Endothelial cell of umbilical vein (primary cell): Measurements from ENCODE around the gene GYS1. TPM values are rescaled to one million over a fixed set of nuclear protein-coding genes. Genes with fewer than 3 reads are reported as not detected.

Source experiments
- BruUV-seq: library from RNA; stranded (reverse); fragments of 400-500 nt; replicated peaks from 2 replicates; lab custom pipeline; 2021; lab: Mats Ljungman, UMichigan
- CTCF ChIA-PET: fragments of 300-600, 350-600 bp; sonication (Branson Sonifier 250); formaldehyde crosslinking; loops from one replicate; lab custom pipeline; 2021; ENCODE audit warnings: antibody characterized with exemption, inconsistent platforms; lab: Charles Lee
- POLR2A ChIA-PET: fragments of 300-600, 350-600 bp; sonication (Branson Sonifier 250); formaldehyde crosslinking; loops from one replicate; lab custom pipeline; 2021; ENCODE audit warnings: antibody characterized with exemption, inconsistent platforms; lab: Charles Lee
- DNase-seq: peaks from one replicate; pipeline ENCODE4 v3.0.0-alpha.2; 2011; ENCODE audit warnings: low read depth, low spot score
- FAIRE-seq: peaks from 2 replicates; lab custom pipeline; 2011; peaks lifted over from hg19 to GRCh38; lab: Jason Lieb, UNC
- H2AFZ ChIP-seq: 2 replicates; pipeline ENCODE4 v1.6.0; 2012; ENCODE audit warnings: low read depth, low read length, control low read depth, inconsistent platforms
- H3K27ac ChIP-seq: 2 replicates; pipeline ENCODE4 v1.5.1; 2011; ENCODE audit warnings: low read depth, mild to moderate bottlenecking, control low read depth, low read length, moderate library complexity; ENCODE audit not compliant: insufficient read depth
- H3K27me3 ChIP-seq, 2 experiments: 2 replicates each; pipeline versions ENCODE4 v1.6.0 to v1.6.1; 2011; ENCODE audit warnings: low read length in 2 of 2, mixed read lengths in 1 of 2; ENCODE audit not compliant: control insufficient read depth in 2 of 2, insufficient read depth in 2 of 2
- H3K36me3 ChIP-seq, 2 experiments: 2 replicates in 1 of 2; 3 replicates in 1 of 2; pipeline ENCODE4 v1.5.1; 2011; ENCODE audit warnings: low read length in 2 of 2, mild to moderate bottlenecking in 1 of 2, moderate library complexity in 1 of 2; ENCODE audit not compliant: control insufficient read depth in 2 of 2, insufficient read depth in 2 of 2; ENCODE audit errors: extremely low read depth in 1 of 2
- H3K4me1 ChIP-seq: 3 replicates; pipeline ENCODE4 v1.5.1; 2011; ENCODE audit warnings: mild to moderate bottlenecking, low read length; ENCODE audit not compliant: control insufficient read depth, insufficient read depth; ENCODE audit errors: extremely low read depth
- H3K4me2 ChIP-seq: 2 replicates; pipeline ENCODE4 v1.6.1; 2011; ENCODE audit warnings: low read length, control low read depth, mixed read lengths; ENCODE audit not compliant: insufficient read depth
- H3K4me3 ChIP-seq, 3 experiments: fragments of 200-600 bp in 1 of 3; sonication (generic), shearing (Covaris generic) in 1 of 3; replicated peaks in 1 of 3; 2 replicates each; pipeline ENCODE4 v1.5.1; 2011 to 2016; ENCODE audit warnings: control low read depth in 3 of 3, low read length in 3 of 3, mild to moderate bottlenecking in 2 of 3, inconsistent platforms in 1 of 3, low read depth in 1 of 3, moderate library complexity in 1 of 3; ENCODE audit not compliant: insufficient read depth in 1 of 3
- H3K79me2 ChIP-seq: 2 replicates; pipeline ENCODE4 v1.6.0; 2012; ENCODE audit warnings: low read length, inconsistent platforms; ENCODE audit not compliant: control insufficient read depth, insufficient read depth
- H3K9ac ChIP-seq: replicated peaks from 2 replicates; pipeline ENCODE3; 2011; ENCODE audit warnings: low read length, control low read depth; ENCODE audit not compliant: insufficient read depth; ENCODE audit errors: extremely low read depth
- H3K9me1 ChIP-seq: replicated peaks from 3 replicates; pipeline ENCODE4 v1.6.0; 2011; ENCODE audit warnings: mild to moderate bottlenecking, low read length; ENCODE audit not compliant: control insufficient read depth, insufficient read depth; ENCODE audit errors: extremely low read depth
- H3K9me3 ChIP-seq: replicated peaks from 2 replicates; pipeline ENCODE4 v1.5.1; 2012; ENCODE audit warnings: low read length, inconsistent platforms; ENCODE audit not compliant: control insufficient read depth, insufficient read depth
- H4K20me1 ChIP-seq: replicated peaks from 2 replicates; pipeline ENCODE3; 2011; ENCODE audit warnings: mild to moderate bottlenecking, low read length; ENCODE audit not compliant: control insufficient read depth, insufficient read depth; ENCODE audit errors: extremely low read depth
- CTCF ChIP-seq, 2 donors: IDR thresholded peaks; 1 replicate in 1 of 2; 2 replicates in 1 of 2; pipeline ENCODE4 v1.5.1; 2011; ENCODE audit warnings: low read length in 2 of 2, mild to moderate bottlenecking in 2 of 2, moderate library complexity in 2 of 2, control low read depth in 1 of 2, inconsistent platforms in 1 of 2, low read depth in 1 of 2; ENCODE audit not compliant: insufficient read depth in 1 of 2; ENCODE audit errors: extremely low read depth in 1 of 2
- EZH2 ChIP-seq: IDR thresholded peaks from 2 replicates; pipeline ENCODE4 v1.6.1; 2012; ENCODE audit warnings: borderline replicate concordance, low read depth, mild to moderate bottlenecking, moderate library complexity, low read length, inconsistent platforms; ENCODE audit not compliant: severe bottlenecking
- FOS ChIP-seq: IDR thresholded peaks from 2 replicates; pipeline ENCODE4 v1.6.1; 2011; ENCODE audit warnings: mild to moderate bottlenecking, low read length, moderate library complexity, borderline replicate concordance; ENCODE audit not compliant: insufficient read depth
- GATA2 ChIP-seq: IDR thresholded peaks from 2 replicates; pipeline ENCODE4 v1.7.0; 2011; ENCODE audit warnings: low read depth, mild to moderate bottlenecking, moderate library complexity, mixed read lengths, low read length; ENCODE audit not compliant: insufficient read length, insufficient read depth
- JUN ChIP-seq: IDR thresholded peaks from 2 replicates; pipeline ENCODE4 v1.6.1; 2011; ENCODE audit warnings: borderline replicate concordance, low read depth; ENCODE audit not compliant: insufficient read length, insufficient read depth
- MAX ChIP-seq: IDR thresholded peaks from 2 replicates; pipeline ENCODE4 v1.6.1; 2011; ENCODE audit not compliant: insufficient read depth, insufficient read length
- MYC ChIP-seq: IDR thresholded peaks from one replicate; pipeline ENCODE4 v1.6.1; 2011; ENCODE audit warnings: mild to moderate bottlenecking, low read depth, low read length
- POLR2A ChIP-seq: IDR thresholded peaks from 2 replicates; pipeline ENCODE4 v1.6.1; 2012; ENCODE audit warnings: low read depth, mild to moderate bottlenecking, control low read depth, low read length
- POLR2AphosphoS5 ChIP-seq: IDR thresholded peaks from 2 replicates; pipeline ENCODE4 v1.6.1; 2012; ENCODE audit warnings: low read depth, mild to moderate bottlenecking, control low read depth, low read length, moderate library complexity; ENCODE audit not compliant: insufficient read depth
- dilution Hi-C: fragments of 300-500 bp; cut with MboI; formaldehyde crosslinking; loops from one replicate; pipeline ENCODE4 v1.15.0; 2019; ENCODE audit warnings: low sequenced_read_pairs; ENCODE audit not compliant: extremely low pct_ligation_motif_present
- intact Hi-C: fragments of 100-400 bp; cut with micrococcal nuclease; formaldehyde crosslinking; loops from one replicate; pipeline ENCODE4 v1.10.0; 2022
- polyA plus RNA-seq, 4 experiments: library from polyadenylated mRNA; depleted of rRNA in 3 of 4; stranded (reverse) in 3 of 4; unstranded in 1 of 4; fragments of >200 nt; gene quantifications; 2 replicates each; pipeline versions ENCODE4 v1.2.1 to v1.2.3, GENCODE V29; 2011 to 2012; ENCODE audit warnings: missing spikeins in 1 of 4
- total RNA-seq: library from RNA; stranded (reverse); gene quantifications from 2 replicates; pipeline ENCODE4 v1.2.3, GENCODE V29; 2021

The GYS1 gene
- total and polyA plus RNA-seq, 2 donors (not counting 3 experiments of a cell fraction or from before 2014, with no cell fraction given): 39.0 to 58.9 TPM

- intact Hi-C loops (loop anchor here (1.0 to 2.0 kb wide), 4 partner anchors 10 to 128 kb away; partner anchors contain the start of genes BAX, HSD17B14, NUCB1 and PPP1R15A), dilution Hi-C loops (no loop called here)
- peaks cover 25% of the 10 kb centered on the region for H3K4me1 ChIP-seq
- H3K79me2 ChIP-seq: peaks cover 16% of the 10 kb centered on the region
- no peaks in the 10 kb centered on the region for H3K9me3 ChIP-seq
- DNase-seq (no peak), FAIRE-seq (peak; percentile 47)
- no TSS peak for BruUV-seq
- H2AFZ ChIP-seq: peak overlapping the region; percentile 37
- H3K27ac ChIP-seq: peak overlapping the region; percentile 97
- ChIA-PET POLR2A (interaction anchor here (0.8 to 1.7 kb wide), 6 partner anchors 10 to 92 kb away, joined by 3 to 9 read pairs (median 4); partner anchors contain the start of genes BAX, PPP1R15A and RUVBL2), CTCF (interaction anchor here (0.6 to 1.0 kb wide), 3 partner anchors 12 to 128 kb away, joined by 3 read pairs; partner anchors contain the start of gene HSD17B14)
- peak overlapping the region; percentile 63 for H3K9ac ChIP-seq
- H3K4me2 ChIP-seq: peak overlapping the region; percentile 27
- H4K20me1 ChIP-seq: peaks cover 3% of the 10 kb centered on the region
- H3K27me3 ChIP-seq: no peaks in the 10 kb centered on the region
- H3K36me3 ChIP-seq: peaks cover 3 to 4% of the 10 kb centered on the region in 2 experiments
- H3K4me3 ChIP-seq: no peak overlapping the region
- H3K9me1 ChIP-seq: no peaks in the 10 kb centered on the region
- TF ChIP-seq JUN (no peak), POLR2AphosphoS5 (no peak), POLR2A (no peak), FOS (no peak), CTCF (IDR thresholded peaks at IDR 0.05; ENCODE audit: extremely low read depth in 1 of 2, insufficient read depth in 1 of 2, low read depth in 1 of 2, low read length in 2 of 2) (no peak), EZH2 (no peak), MYC (no peak), GATA2 (no peak), MAX (no peak)
Measured at GRCh38 chr19:48964205-48965039, 28.7 kb downstream of the GYS1 start.
